WTC11 (cell line): Measurements from ENCODE around the gene NAA25. TPM values are rescaled to one million over a fixed set of nuclear protein-coding genes. Genes with fewer than 3 reads are reported as not detected.
A peak's percentile ranks its signal among the peaks of the same experiment; 100 is the strongest.
"Not testable (repeated sequence)": the region's sequence is repeated elsewhere in the genome, so short reads cannot be mapped to it uniquely, and the experiment has no call there.

Source experiments
- ATAC-seq: fragments of 200-7000 bp; cut with Tn5 transposase; 2 replicates; pipeline ENCODE4 v1.10.0; 2021; ENCODE audit warnings: mild to moderate bottlenecking, moderate library complexity
- CTCF ChIA-PET: fragments of 300-600 bp; sonication (Branson Sonifier 250); formaldehyde crosslinking; loops from one replicate; lab custom pipeline; 2021; ENCODE audit warnings: antibody characterized with exemption; lab: Charles Lee
- POLR2A ChIA-PET: fragments of 350-600 bp; sonication (Branson Sonifier 250); formaldehyde crosslinking; loops from one replicate; lab custom pipeline; 2021; ENCODE audit warnings: antibody characterized with exemption; lab: Charles Lee
- DNase-seq: peaks from one replicate; pipeline ENCODE4 v3.0.0; 2021; ENCODE audit warnings: low spot score
- H3K27ac Mint-ChIP-seq: 2 replicates; pipeline ENCODE4 v1.8.0; 2021; ENCODE audit warnings: mixed read lengths
- H3K27me3 Mint-ChIP-seq: 2 replicates; pipeline ENCODE4 v1.8.0; 2021; ENCODE audit warnings: low read depth, mild to moderate bottlenecking, moderate library complexity, mixed read lengths
- H3K36me3 Mint-ChIP-seq: 2 replicates; pipeline ENCODE4 v1.8.0; 2021; ENCODE audit warnings: mixed read lengths
- H3K4me1 Mint-ChIP-seq: 2 replicates; pipeline ENCODE4 v1.8.0; 2022; ENCODE audit warnings: mixed read lengths
- H3K4me3 Mint-ChIP-seq: 2 replicates; pipeline ENCODE4 v1.8.0; 2021; ENCODE audit warnings: mild to moderate bottlenecking, moderate library complexity, mixed read lengths
- H3K9me3 Mint-ChIP-seq: 2 replicates; pipeline ENCODE4 v1.8.0; 2021; ENCODE audit warnings: mixed read lengths
- FOXK1 ChIP-seq: sonication (generic); formaldehyde crosslinking; IDR thresholded peaks from 2 replicates; pipeline ENCODE4 v1.8.0; 2022; ENCODE audit warnings: mild to moderate bottlenecking, moderate library complexity, missing genetic modification reagents
- GTF2I ChIP-seq: fragments of 250-450 bp; sonication (Bioruptor Pico); conservative IDR thresholded peaks from 2 replicates; pipeline ENCODE4 v1.4.0; 2021; ENCODE audit warnings: mild to moderate bottlenecking
- KAT7 ChIP-seq: sonication (generic); formaldehyde crosslinking; IDR thresholded peaks from 2 replicates; pipeline ENCODE4 v1.8.1; 2023; ENCODE audit warnings: missing genetic modification reagents, mild to moderate bottlenecking, borderline replicate concordance
- MXD4 ChIP-seq: fragments of 250-450 bp; sonication (Bioruptor Pico); IDR thresholded peaks from 2 replicates; pipeline ENCODE4 v1.8.0; 2021; ENCODE audit warnings: mild to moderate bottlenecking, moderate library complexity, borderline replicate concordance
- NR3C1 ChIP-seq: sonication (generic); formaldehyde crosslinking; conservative IDR thresholded peaks from 2 replicates; pipeline ENCODE4 v1.8.1; 2023; ENCODE audit warnings: low read depth, mild to moderate bottlenecking, missing genetic modification reagents
- SOX15 ChIP-seq: fragments of 250-450 bp; sonication (Bioruptor Pico); IDR thresholded peaks from 2 replicates; pipeline ENCODE4 v1.9.0; 2021; ENCODE audit warnings: mild to moderate bottlenecking
- TCF7 ChIP-seq: sonication (generic); formaldehyde crosslinking; IDR thresholded peaks from 2 replicates; pipeline ENCODE4 v1.8.0; 2022; ENCODE audit warnings: mild to moderate bottlenecking, low read depth, missing genetic modification reagents, moderate library complexity
- ZBTB43 ChIP-seq: sonication (generic); formaldehyde crosslinking; IDR thresholded peaks from 2 replicates; pipeline ENCODE4 v1.8.1; 2023; ENCODE audit warnings: mild to moderate bottlenecking, missing genetic modification reagents
- ZNF121 ChIP-seq: sonication (generic); formaldehyde crosslinking; IDR thresholded peaks from 2 replicates; pipeline ENCODE4 v1.8.0; 2023; ENCODE audit warnings: missing genetic modification reagents
- ZNF263 ChIP-seq: sonication (generic); formaldehyde crosslinking; IDR thresholded peaks from 2 replicates; pipeline ENCODE4 v1.8.1; 2022; ENCODE audit warnings: low read depth, mild to moderate bottlenecking, moderate library complexity, missing genetic modification reagents
- total RNA-seq: library from RNA; stranded (reverse); gene quantifications from 3 replicates; pipeline ENCODE4 v1.2.3, GENCODE V29; 2021
- TF ChIP-seq, protein P1 (sequence below): fragments of 250-450 bp; sonication (Bioruptor Pico); conservative IDR thresholded peaks from 2 replicates; pipeline ENCODE4 v1.9.0; 2021; ENCODE audit warnings: mild to moderate bottlenecking
- TF ChIP-seq, protein P2 (sequence below): sonication (generic); formaldehyde crosslinking; conservative IDR thresholded peaks from 2 replicates; pipeline ENCODE4 v1.8.1; 2022; ENCODE audit warnings: mild to moderate bottlenecking, missing genetic modification reagents

The NAA25 gene
- total RNA-seq, 1 experiment from 2014 or later: 47.5 TPM

DNA sequence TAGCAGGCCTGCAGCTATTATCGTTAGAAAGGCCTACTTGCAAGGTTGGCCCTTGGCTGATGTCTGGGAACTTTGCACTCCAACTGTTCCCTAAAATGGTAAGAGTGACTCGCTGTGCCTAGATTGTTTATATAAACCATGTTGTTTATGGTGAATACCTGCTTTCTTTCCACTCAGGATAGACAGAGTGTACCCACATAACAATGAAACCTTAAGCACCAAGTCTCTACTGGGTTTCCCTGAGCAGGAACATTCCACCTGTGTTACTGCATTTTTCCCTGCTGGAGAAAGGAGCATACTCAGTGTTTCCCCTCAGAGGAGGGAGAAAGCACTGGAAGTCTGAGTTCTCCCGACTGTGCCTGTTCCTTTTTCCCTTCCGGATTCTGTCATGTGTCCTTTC is 62.6 kb downstream of the NAA25 start (continued):
- no peak for TF ChIP-seq ZBTB43 (CRISPR knock-in tag)
- TF ChIP-seq, protein P1, sequence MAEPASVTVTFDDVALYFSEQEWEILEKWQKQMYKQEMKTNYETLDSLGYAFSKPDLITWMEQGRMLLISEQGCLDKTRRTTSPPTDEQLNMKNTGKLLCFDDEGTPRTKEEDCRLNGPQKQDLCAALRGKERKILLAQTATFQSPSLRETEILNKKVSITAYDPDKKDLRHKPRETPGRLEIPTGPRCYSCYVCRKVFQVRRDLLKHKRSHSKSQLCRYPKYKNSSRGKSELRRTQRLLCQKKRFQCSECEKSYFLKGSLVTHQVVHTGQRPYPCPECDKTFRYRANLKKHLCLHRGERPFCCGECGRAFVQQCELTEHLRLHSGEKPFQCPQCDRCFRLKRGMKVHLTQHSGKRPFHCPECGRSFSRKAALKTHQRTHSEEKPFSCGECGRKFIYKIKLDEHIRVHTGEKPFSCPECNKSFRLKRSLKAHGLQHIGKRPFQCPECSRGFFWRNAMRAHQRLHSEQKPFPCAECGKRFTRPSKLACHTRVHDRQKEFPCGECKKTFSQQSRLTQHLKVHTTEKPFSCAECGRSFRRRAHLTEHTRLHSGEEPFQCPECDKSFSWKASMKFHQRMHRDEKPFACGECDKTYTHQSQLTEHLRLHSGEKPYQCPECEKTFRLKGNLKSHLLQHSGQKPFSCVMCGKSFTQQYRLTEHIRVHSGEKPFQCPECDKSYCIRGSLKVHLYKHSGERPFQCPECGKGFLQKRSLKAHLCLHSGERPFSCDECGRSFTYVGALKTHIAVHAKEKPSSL (CRISPR knock-in tag): no peak
- TF ChIP-seq, all 79 proteins: peak for 0

- POLR2A ChIA-PET, H3K4me3 Mint-ChIP-seq, DNase-seq: not testable (repeated sequence)
- Mint-ChIP-seq H3K4me1 (peaks cover 22% of the 10 kb centered on the region), H3K36me3 (peaks cover 63% of the 10 kb centered on the region), H3K27ac (peak overlapping the region; percentile 51)
- TF ChIP-seq GTF2I (0 out of 2 replicates have a peak, but pooled peaks have one; percentile 6), ZNF121 (CRISPR knock-in tag) (peak; percentile 93)
- TF ChIP-seq, all 79 proteins: peak for 2; not testable (repeated sequence) for 77
- H3K9me3 Mint-ChIP-seq, ATAC-seq, CTCF ChIA-PET, H3K27me3 Mint-ChIP-seq: not testable (repeated sequence)
Measured at GRCh38 chr12:112036614-112037013, 72.0 kb downstream of the NAA25 start.

DNA sequence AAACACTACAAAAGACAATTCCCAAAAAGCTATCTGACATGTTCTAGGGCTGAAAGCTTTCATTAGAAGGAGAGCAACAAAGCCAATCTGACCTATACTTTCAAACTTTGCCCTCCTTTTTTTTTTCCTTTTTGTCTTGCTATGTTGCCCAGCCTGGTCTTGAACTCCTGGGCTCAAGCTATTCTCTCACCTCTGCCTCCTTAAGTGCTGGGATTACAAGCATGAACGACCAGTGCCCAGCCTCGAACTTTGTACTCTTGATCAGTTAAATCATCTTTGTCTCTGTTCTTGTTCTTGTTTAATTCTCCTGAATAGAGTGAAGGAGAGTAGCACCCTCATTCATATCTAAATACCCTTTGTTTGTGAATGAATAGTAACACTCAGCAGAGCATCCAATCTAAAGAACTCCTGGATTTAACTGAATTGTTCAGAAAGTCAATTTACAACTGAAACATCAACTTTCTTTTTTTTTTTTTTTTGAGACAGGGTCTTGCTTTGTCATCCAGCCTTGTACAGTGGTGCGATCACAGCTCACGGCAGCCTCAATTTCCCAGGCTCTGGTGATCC is 73.3 kb downstream of the NAA25 start:
- Mint-ChIP-seq H3K9me3 (no peaks in the 10 kb centered on the region), H3K36me3 (peaks cover 69% of the 10 kb centered on the region), H3K27ac (peak overlapping the region; percentile 79), H3K27me3 (no peaks in the 10 kb centered on the region), H3K4me3 (no peak overlapping the region), H3K4me1 (peaks cover 22% of the 10 kb centered on the region)
- DNase-seq: no peak
- CTCF ChIA-PET: interaction anchor here (0.6 kb wide), 2 partner anchors 43 to 90 kb away, joined by 3 to 5 read pairs; no protein-coding TSS in a partner anchor
- ATAC-seq: 0 out of 2 replicates have a peak, but pooled peaks have one; percentile 30
- POLR2A ChIA-PET: no interaction called here
- TF ChIP-seq SOX15 (no peak), ZNF121 (CRISPR knock-in tag) (peak; percentile 93), MXD4 (no peak)

- Mint-ChIP-seq H3K4me3 (no peak overlapping the region), H3K9me3 (no peaks in the 10 kb centered on the region), H3K27me3 (no peaks in the 10 kb centered on the region), H3K36me3 (peaks cover 57% of the 10 kb centered on the region), H3K4me1 (peaks cover 22% of the 10 kb centered on the region), H3K27ac (peak overlapping the region; percentile 66)
- no peak for ATAC-seq
- ChIA-PET CTCF (interaction anchor here (0.6 kb wide), 1 partner anchor 164 kb away, joined by 4 read pairs; no protein-coding TSS in a partner anchor), POLR2A (no interaction called here)
- DNase-seq: no peak
- TF ChIP-seq NR3C1 (CRISPR knock-in tag): no peak
- TF ChIP-seq KAT7 (CRISPR knock-in tag): no peak
- TF ChIP-seq ZNF263 (CRISPR knock-in tag): no peak
Measured at GRCh38 chr12:112032292-112032691, 76.3 kb downstream of the NAA25 start.

DNA sequence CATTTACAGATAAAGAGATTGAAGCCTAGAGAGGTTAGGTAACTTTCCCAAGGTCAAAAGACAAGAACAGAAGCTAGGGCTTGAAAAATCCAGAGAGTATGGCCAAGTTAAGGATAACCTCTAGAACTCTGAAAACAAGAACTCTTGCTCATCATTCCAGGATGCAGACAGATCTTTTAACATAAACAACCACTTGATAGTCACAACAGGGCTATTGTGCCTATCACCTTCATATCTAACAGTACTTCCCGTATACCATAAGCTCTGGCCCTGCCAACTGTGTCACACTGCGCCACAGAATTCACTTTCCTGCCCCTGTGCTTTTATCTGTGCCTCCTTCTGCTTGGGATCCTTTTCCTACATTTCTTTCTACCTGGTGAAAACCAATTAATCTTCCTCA is 77.1 kb downstream of the NAA25 start:
- DNase-seq (no peak), ATAC-seq (no peak)
- H3K27ac Mint-ChIP-seq: peak overlapping the region; percentile 43; the same call in 1 of the 2 replicates
- TF ChIP-seq, protein P2, sequence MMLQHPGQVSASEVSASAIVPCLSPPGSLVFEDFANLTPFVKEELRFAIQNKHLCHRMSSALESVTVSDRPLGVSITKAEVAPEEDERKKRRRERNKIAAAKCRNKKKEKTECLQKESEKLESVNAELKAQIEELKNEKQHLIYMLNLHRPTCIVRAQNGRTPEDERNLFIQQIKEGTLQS: no peak
- TF ChIP-seq FOXK1 (CRISPR knock-in tag) (no peak), ZBTB43 (CRISPR knock-in tag) (no peak), TCF7 (CRISPR knock-in tag) (no peak)
- H3K27me3 Mint-ChIP-seq: no peaks in the 10 kb centered on the region
- peaks cover 50% of the 10 kb centered on the region for H3K36me3 Mint-ChIP-seq
- ChIA-PET CTCF (interaction anchor here (0.6 kb wide), 1 partner anchor 18 kb away, joined by 4 read pairs; the partner anchor contains the start of genes ERP29 and TMEM116), POLR2A (no interaction called here)
- no peaks in the 10 kb centered on the region for H3K9me3 Mint-ChIP-seq
- H3K4me3 Mint-ChIP-seq: no peak overlapping the region
- H3K4me1 Mint-ChIP-seq: peaks cover 22% of the 10 kb centered on the region
